GM23338 (cell line): ENCODE results near the gene GRID2. TPM values are rescaled to one million over a fixed set of nuclear protein-coding genes. Genes with fewer than 3 reads are reported as not detected.

ENCODE experiments used
- ATAC-seq: fragments of 200-7000 bp; cut with Tn5 transposase; 3 replicates; pipeline ENCODE4 v1.9.1; 2020
- DNase-seq: peaks from one replicate; pipeline ENCODE4 v3.0.0-alpha.2; 2015; ENCODE audit warnings: low spot score
- H2AFZ ChIP-seq: fragments of 200-600 bp; sonication (generic); 2 replicates; pipeline ENCODE4 v1.8.0; 2016; ENCODE audit warnings: antibody characterized with exemption, mild to moderate bottlenecking, moderate library complexity
- H3F3A ChIP-seq: fragments of 200-600 bp; sonication (generic); replicated peaks from 2 replicates; pipeline ENCODE4 v1.8.0; 2017; ENCODE audit warnings: antibody characterized with exemption, mixed run types, low read depth
- H3K27ac ChIP-seq: fragments of 200-600 bp; sonication (generic); 2 replicates; pipeline ENCODE4 v1.6.1; 2016; ENCODE audit warnings: low read depth
- H3K27me3 ChIP-seq: fragments of 200-600 bp; sonication (generic); 2 replicates; pipeline ENCODE4 v1.8.0; 2016; ENCODE audit warnings: mild to moderate bottlenecking, mixed run types, moderate library complexity; ENCODE audit not compliant: insufficient read depth
- H3K36me3 ChIP-seq: fragments of 200-600 bp; sonication (generic); 2 replicates; pipeline ENCODE4 v1.8.0; 2016; ENCODE audit warnings: mild to moderate bottlenecking; ENCODE audit not compliant: insufficient read depth
- H3K4me1 ChIP-seq: fragments of 200-600 bp; sonication (generic); 2 replicates; pipeline ENCODE4 v1.8.0; 2016; ENCODE audit warnings: mild to moderate bottlenecking, moderate library complexity; ENCODE audit not compliant: insufficient read depth
- H3K4me2 ChIP-seq: fragments of 200-600 bp; sonication (generic); 2 replicates; pipeline ENCODE4 v1.7.1; 2017; ENCODE audit warnings: mixed run types
- H3K4me3 ChIP-seq: fragments of 200-600 bp; sonication (generic); 2 replicates; pipeline ENCODE4 v1.6.1; 2016; ENCODE audit warnings: mixed run types
- H3K79me2 ChIP-seq: fragments of 200-600 bp; sonication (generic); replicated peaks from 2 replicates; pipeline ENCODE4 v1.8.0; 2017; ENCODE audit warnings: mild to moderate bottlenecking; ENCODE audit not compliant: insufficient read depth
- H3K9me2 ChIP-seq: fragments of 200-600 bp; sonication (generic); 2 replicates; pipeline ENCODE4 v1.8.0; 2017; ENCODE audit not compliant: insufficient read depth
- H4K20me1 ChIP-seq: fragments of 200-600 bp; sonication (generic); replicated peaks from 2 replicates; pipeline ENCODE4 v1.8.0; 2017; ENCODE audit warnings: mild to moderate bottlenecking; ENCODE audit not compliant: insufficient read depth
- H3K27ac Mint-ChIP-seq: 2 replicates; pipeline ENCODE4 v1.8.0; 2020; ENCODE audit warnings: inconsistent platforms, mild to moderate bottlenecking, moderate library complexity, mixed read lengths
- H3K27me3 Mint-ChIP-seq: 3 replicates; pipeline ENCODE4 v1.8.0; 2022; ENCODE audit warnings: low read depth, mild to moderate bottlenecking, moderate library complexity, mixed read lengths, inconsistent platforms; ENCODE audit not compliant: insufficient read depth, poor library complexity
- H3K36me3 Mint-ChIP-seq: 3 replicates; pipeline ENCODE4 v1.8.0; 2021; ENCODE audit warnings: low read depth, mild to moderate bottlenecking, inconsistent platforms, moderate library complexity, mixed read lengths
- H3K4me1 Mint-ChIP-seq: 3 replicates; pipeline ENCODE4 v1.8.0; 2020; ENCODE audit warnings: mild to moderate bottlenecking, inconsistent platforms, mixed read lengths
- H3K4me3 Mint-ChIP-seq: 3 replicates; pipeline ENCODE4 v1.8.0; 2021; ENCODE audit warnings: moderate library complexity, mild to moderate bottlenecking, inconsistent platforms, mixed read lengths
- H3K9me3 Mint-ChIP-seq: 3 replicates; pipeline ENCODE4 v1.8.0; 2020; ENCODE audit warnings: moderate library complexity, mild to moderate bottlenecking, inconsistent platforms, mixed read lengths
- CREB1 ChIP-seq: fragments of 250-450 bp; sonication (Bioruptor Pico); IDR thresholded peaks from 2 replicates; pipeline ENCODE4 v1.5.0; 2020; ENCODE audit warnings: low read depth, mild to moderate bottlenecking, moderate library complexity
- JUNB ChIP-seq: IDR thresholded peaks from one replicate; pipeline ENCODE4 v1.6.1; 2016; ENCODE audit warnings: antibody characterized with exemption; ENCODE audit not compliant: unreplicated experiment
- NANOG ChIP-seq: IDR thresholded peaks from 2 replicates; pipeline ENCODE4 v1.6.1; 2016; ENCODE audit warnings: antibody characterized with exemption, borderline replicate concordance
- ZNF114 ChIP-seq: fragments of 250-450 bp; sonication (Bioruptor Pico); IDR thresholded peaks from 2 replicates; pipeline ENCODE4 v1.5.0; 2020; ENCODE audit warnings: mild to moderate bottlenecking, moderate library complexity
- ZNF331 ChIP-seq: fragments of 250-450 bp; sonication (Bioruptor Pico); IDR thresholded peaks from 2 replicates; pipeline ENCODE4 v1.5.0; 2020; ENCODE audit warnings: low read depth, mild to moderate bottlenecking, moderate library complexity
- polyA plus RNA-seq: library from polyadenylated mRNA; unstranded; fragments of >200 nt; fragmentation: Nextera tagmentation; extraction: Ambion mirVana; gene quantifications from 2 replicates; pipeline ENCODE4 v1.2.1, GENCODE V29; 2016
- total RNA-seq: library from RNA; depleted of rRNA; stranded (reverse); fragments of >200 nt; shearing (Covaris generic); gene quantifications from 2 replicates; pipeline ENCODE4 v1.2.3, GENCODE V29; 2014
- TF ChIP-seq, protein P1 (sequence below): IDR thresholded peaks from one replicate; pipeline ENCODE4 v1.6.1; 2018; ENCODE audit warnings: antibody characterized with exemption; ENCODE audit not compliant: unreplicated experiment
- TF ChIP-seq, protein P2 (sequence below), 2 experiments: fragments of 200-600 bp in 1 of 2; sonication (generic) in 1 of 2; conservative IDR thresholded peaks; 2 replicates each; pipeline versions ENCODE4 v1.5.1 to v1.6.1; 2016 to 2017; ENCODE audit warnings: antibody characterized with exemption in 2 of 2, low read depth in 2 of 2, mild to moderate bottlenecking in 2 of 2, moderate library complexity in 1 of 2
- TF ChIP-seq, protein P3 (sequence below): IDR thresholded peaks from 2 replicates; pipeline ENCODE4 v1.6.1; 2016; ENCODE audit warnings: antibody characterized with exemption

GRID2 gene
- total and polyA plus RNA-seq, 2 experiments from 2014 or later: 19.9 to 65.4 TPM

DNA sequence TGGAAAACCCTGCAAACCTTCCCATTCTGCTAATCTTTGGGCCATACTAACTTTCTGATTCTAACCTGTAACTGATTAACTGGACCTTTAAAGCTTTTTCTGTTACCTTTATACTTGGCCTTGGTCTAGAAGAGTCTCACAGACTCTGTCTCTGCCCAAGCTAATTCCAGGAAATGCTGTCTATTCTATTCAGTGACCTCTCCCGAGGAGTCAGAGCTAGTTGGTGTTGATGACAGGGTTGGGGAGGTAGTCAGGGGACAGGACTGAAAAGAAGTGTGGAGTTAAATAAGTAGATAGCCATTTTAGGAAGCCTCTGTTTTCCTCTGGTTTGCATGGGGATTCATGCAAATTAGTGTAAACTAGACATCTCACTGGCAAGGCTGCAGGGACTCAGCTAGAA lies 429.5 kb downstream of the GRID2 start (continued):
- TF ChIP-seq, protein P1, sequence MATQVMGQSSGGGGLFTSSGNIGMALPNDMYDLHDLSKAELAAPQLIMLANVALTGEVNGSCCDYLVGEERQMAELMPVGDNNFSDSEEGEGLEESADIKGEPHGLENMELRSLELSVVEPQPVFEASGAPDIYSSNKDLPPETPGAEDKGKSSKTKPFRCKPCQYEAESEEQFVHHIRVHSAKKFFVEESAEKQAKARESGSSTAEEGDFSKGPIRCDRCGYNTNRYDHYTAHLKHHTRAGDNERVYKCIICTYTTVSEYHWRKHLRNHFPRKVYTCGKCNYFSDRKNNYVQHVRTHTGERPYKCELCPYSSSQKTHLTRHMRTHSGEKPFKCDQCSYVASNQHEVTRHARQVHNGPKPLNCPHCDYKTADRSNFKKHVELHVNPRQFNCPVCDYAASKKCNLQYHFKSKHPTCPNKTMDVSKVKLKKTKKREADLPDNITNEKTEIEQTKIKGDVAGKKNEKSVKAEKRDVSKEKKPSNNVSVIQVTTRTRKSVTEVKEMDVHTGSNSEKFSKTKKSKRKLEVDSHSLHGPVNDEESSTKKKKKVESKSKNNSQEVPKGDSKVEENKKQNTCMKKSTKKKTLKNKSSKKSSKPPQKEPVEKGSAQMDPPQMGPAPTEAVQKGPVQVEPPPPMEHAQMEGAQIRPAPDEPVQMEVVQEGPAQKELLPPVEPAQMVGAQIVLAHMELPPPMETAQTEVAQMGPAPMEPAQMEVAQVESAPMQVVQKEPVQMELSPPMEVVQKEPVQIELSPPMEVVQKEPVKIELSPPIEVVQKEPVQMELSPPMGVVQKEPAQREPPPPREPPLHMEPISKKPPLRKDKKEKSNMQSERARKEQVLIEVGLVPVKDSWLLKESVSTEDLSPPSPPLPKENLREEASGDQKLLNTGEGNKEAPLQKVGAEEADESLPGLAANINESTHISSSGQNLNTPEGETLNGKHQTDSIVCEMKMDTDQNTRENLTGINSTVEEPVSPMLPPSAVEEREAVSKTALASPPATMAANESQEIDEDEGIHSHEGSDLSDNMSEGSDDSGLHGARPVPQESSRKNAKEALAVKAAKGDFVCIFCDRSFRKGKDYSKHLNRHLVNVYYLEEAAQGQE: no peak
- no peak for TF ChIP-seq NANOG
- TF ChIP-seq JUNB: no peak
- TF ChIP-seq ZNF331 (CRISPR knock-in tag): no peak
- TF ChIP-seq CREB1 (CRISPR knock-in tag): no peak
- TF ChIP-seq, protein P2, sequence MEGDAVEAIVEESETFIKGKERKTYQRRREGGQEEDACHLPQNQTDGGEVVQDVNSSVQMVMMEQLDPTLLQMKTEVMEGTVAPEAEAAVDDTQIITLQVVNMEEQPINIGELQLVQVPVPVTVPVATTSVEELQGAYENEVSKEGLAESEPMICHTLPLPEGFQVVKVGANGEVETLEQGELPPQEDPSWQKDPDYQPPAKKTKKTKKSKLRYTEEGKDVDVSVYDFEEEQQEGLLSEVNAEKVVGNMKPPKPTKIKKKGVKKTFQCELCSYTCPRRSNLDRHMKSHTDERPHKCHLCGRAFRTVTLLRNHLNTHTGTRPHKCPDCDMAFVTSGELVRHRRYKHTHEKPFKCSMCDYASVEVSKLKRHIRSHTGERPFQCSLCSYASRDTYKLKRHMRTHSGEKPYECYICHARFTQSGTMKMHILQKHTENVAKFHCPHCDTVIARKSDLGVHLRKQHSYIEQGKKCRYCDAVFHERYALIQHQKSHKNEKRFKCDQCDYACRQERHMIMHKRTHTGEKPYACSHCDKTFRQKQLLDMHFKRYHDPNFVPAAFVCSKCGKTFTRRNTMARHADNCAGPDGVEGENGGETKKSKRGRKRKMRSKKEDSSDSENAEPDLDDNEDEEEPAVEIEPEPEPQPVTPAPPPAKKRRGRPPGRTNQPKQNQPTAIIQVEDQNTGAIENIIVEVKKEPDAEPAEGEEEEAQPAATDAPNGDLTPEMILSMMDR (conservative IDR thresholded peaks at IDR 0.05; ENCODE audit: low read depth in 2 of 2): no peak

DNA sequence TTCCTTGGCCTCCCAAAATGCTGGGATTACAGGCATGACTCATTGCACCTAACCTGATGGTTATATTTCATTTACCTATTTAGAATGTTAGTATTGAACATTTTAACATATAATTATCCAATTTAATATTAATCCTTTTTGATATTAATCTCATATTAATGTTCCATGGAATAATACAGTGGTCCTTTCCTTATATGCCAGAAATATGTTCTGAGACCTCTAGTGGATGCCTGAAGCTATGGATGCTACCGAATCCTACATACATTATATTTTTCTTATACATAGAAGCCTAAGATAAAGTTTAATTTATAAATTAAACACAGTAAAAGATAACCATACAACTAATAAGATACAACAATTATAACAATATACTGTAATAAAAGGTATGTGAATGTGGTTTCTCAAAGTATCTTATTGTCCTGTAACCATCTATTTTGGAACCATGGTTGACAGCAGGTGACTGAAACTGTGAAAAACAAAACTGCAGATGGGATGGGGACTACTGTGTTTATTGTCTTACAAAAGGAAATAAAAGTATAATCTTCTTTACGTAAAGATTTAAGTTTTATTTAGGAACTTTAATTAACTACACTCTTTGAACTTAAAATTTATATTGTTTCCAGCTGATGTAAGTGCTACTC lies 431.4 kb downstream of the GRID2 start:
- no peak overlapping the region for H3K4me3 Mint-ChIP-seq
- H3K27ac ChIP-seq: no peak overlapping the region
- no peak overlapping the region for H3K27ac Mint-ChIP-seq
- TF ChIP-seq, protein P3, sequence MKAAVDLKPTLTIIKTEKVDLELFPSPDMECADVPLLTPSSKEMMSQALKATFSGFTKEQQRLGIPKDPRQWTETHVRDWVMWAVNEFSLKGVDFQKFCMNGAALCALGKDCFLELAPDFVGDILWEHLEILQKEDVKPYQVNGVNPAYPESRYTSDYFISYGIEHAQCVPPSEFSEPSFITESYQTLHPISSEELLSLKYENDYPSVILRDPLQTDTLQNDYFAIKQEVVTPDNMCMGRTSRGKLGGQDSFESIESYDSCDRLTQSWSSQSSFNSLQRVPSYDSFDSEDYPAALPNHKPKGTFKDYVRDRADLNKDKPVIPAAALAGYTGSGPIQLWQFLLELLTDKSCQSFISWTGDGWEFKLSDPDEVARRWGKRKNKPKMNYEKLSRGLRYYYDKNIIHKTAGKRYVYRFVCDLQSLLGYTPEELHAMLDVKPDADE: no peak
- TF ChIP-seq ZNF114 (CRISPR knock-in tag): no peak
- TF ChIP-seq, protein P2 (conservative IDR thresholded peaks at IDR 0.05; ENCODE audit: low read depth in 2 of 2): peak in 1 of 2 experiments; percentile 22; a peak in 2 of 4 replicates
- no peak for TF ChIP-seq CREB1 (CRISPR knock-in tag)
- no peaks in the 10 kb centered on the region for H3K9me3 Mint-ChIP-seq
- no peaks in the 10 kb centered on the region for H3K9me2 ChIP-seq
- no peaks in the 10 kb centered on the region for H3K4me1 ChIP-seq
- H3K4me3 ChIP-seq: no peak overlapping the region
- no peaks in the 10 kb centered on the region for H3K27me3 Mint-ChIP-seq
- no peak for DNase-seq
- H3K4me1 Mint-ChIP-seq: peaks cover 11% of the 10 kb centered on the region; the same call in 2 of the 3 replicates
- no peaks in the 10 kb centered on the region for H3K36me3 ChIP-seq
- H3K4me2 ChIP-seq: no peak overlapping the region
- 0 out of 2 replicates have a peak, but pooled peaks cover 2% of the 10 kb centered on the region for H3K79me2 ChIP-seq
- no peaks in the 10 kb centered on the region for H4K20me1 ChIP-seq
- ATAC-seq: no peak
- H2AFZ ChIP-seq: no peak overlapping the region
- no peaks in the 10 kb centered on the region for H3F3A ChIP-seq
- no peaks in the 10 kb centered on the region for H3K36me3 Mint-ChIP-seq
- no peaks in the 10 kb centered on the region for H3K27me3 ChIP-seq
